Neural cell (in vitro differentiated cells): ENCODE measurements around the gene GSG1L2.

Source experiments
- CTCF ChIP-seq: fragments of 450-650 bp; IDR thresholded peaks from 2 replicates; pipeline ENCODE4 v1.5.1; 2014; ENCODE audit warnings: antibody characterized with exemption, mild to moderate bottlenecking, moderate library complexity; ENCODE audit not compliant: poor library complexity, severe bottlenecking
- EP300 ChIP-seq: fragments of 450-650 bp; conservative IDR thresholded peaks from 2 replicates; pipeline ENCODE4 v1.6.1; 2014; ENCODE audit warnings: antibody characterized with exemption, mild to moderate bottlenecking, moderate library complexity; ENCODE audit not compliant: poor library complexity, severe bottlenecking
- EZH2 ChIP-seq: fragments of 200-600, 300-800 bp; shearing (Covaris generic), sonication (generic); IDR thresholded peaks from 2 replicates; pipeline ENCODE4 v1.6.1; 2014; ENCODE audit warnings: antibody characterized with exemption, low read length, borderline replicate concordance, mild to moderate bottlenecking; ENCODE audit not compliant: insufficient read depth, poor library complexity, severe bottlenecking
- POLR2AphosphoS5 ChIP-seq: IDR thresholded peaks from 2 replicates; pipeline ENCODE4 v1.6.1; 2012
- REST ChIP-seq: IDR thresholded peaks from 2 replicates; pipeline ENCODE4 v1.6.1; 2012; ENCODE audit warnings: borderline replicate concordance

GRCh38 chr17:9839433-9839832 is 17.6 kb upstream of the GSG1L2 start:
- TF ChIP-seq CTCF (no peak), EZH2 (no peak), REST (no peak), POLR2AphosphoS5 (no peak), EP300 (no peak)
